Adipose tissue (tissue), 3 donors: ENCODE measurements around the gene HLA-DRA. TPM values are rescaled to one million over a fixed set of nuclear protein-coding genes. Genes with fewer than 3 reads are reported as not detected.

Source experiments
- H3K27ac ChIP-seq: one replicate; pipeline ENCODE4 v1.5.1; 2013; ENCODE audit warnings: low read depth, low read length
- WGBS, 3 donors: extraction: QIAGEN DNeasy Blood & Tissue Kit; methylation state at CpG; one replicate each; pipeline ENCODE4 v1.1.7; 2013; 5-methylcytosine and 5-hydroxymethylcytosine counted together
- polyA plus RNA-seq, 3 donors: library from polyadenylated mRNA; stranded (reverse); fragments of 200-250 nt; gene quantifications; one replicate each; pipeline ENCODE4 v1.2.3, GENCODE V29; 2013
- donor health status: healthy with polysubstance abuse.
- donor health status: Bipolar disorder and iron deficiency.
- donor health status: healthy.

The HLA-DRA gene
- polyA plus RNA-seq: 100 to 1,000 TPM in 1 of 3 donors, 10 to 100 TPM in 2; 53.2 to 220 (median 67.1) TPM

GRCh38 chr6:32439602-32440214 lies at the start of gene HLA-DRA:
Gene HLA-DRA, plus strand, starts transcription at chr6:32439887. Its CDS starts 64 bp downstream, at chr6:32439951.
- H3K27ac ChIP-seq: no peak within 1 kb of the TSS
- WGBS, 3 donors: 14 to 32% (median 20%) methylated on average over 9 of the region's 9 CpGs

DNA sequence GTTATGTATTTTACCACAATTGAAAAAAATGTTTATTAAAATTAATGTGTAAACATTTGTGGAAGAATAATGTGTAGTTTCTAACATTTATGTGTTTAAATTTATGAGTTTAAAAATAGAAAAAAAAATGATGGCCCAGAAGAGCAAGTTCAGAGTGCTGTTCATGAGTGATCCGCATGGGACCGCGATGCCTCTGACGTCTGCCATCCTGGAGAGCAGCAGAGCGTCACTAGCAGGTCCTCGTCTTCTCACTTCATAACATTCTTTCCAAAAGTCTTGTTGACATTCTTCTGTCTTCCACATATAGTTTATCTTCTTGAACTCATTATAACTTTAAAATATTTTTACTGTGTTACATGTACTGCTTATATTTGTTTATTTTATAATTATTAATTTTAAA lies 48.2 kb upstream of the HLA-DRA start:
- H3K27ac ChIP-seq: no peak overlapping the region
- WGBS, 3 donors: 87 to 97% (median 96%) methylated on average over 6 of the region's 6 CpGs

- 36 to 60% (median 58%) methylated on average over 7 of the region's 7 CpGs for WGBS, 3 donors
- no peak overlapping the region for H3K27ac ChIP-seq
Observed at GRCh38 chr6:32393665-32394420, 45.8 kb upstream of the HLA-DRA start.

DNA sequence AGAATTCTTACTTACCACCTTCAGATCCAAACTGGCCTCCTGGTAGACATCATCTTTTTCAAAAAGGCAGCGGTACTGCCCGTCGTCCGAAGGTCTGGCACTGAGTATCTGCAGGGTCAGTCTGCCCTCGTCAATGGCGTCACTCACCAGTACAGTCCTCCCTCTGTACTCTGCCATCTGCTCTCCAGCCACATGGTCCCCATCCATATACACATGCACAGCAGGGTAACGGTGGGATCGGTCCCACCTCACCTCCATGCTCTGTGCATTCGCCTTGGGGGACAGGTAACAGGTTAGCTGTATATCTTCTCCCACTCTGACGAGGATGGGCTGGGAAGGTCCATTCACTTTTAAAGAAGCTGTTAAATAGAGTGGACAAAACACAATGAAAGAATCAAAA lies 43.7 kb upstream of the HLA-DRA start:
- WGBS, 3 donors: 86 to 97% (median 96%) methylated on average over 10 of the region's 10 CpGs
- H3K27ac ChIP-seq: no peak overlapping the region

GRCh38 chr6:32397252-32397920 lies 42.3 kb upstream of the HLA-DRA start:
- WGBS, 3 donors: 71 to 85% (median 84%) methylated on average over 7 of the region's 7 CpGs
- no peak overlapping the region for H3K27ac ChIP-seq

GRCh38 chr6:32401284-32401963 lies 38.3 kb upstream of the HLA-DRA start:
- 33 to 44% (median 40%) methylated on average over 4 of the region's 4 CpGs for WGBS, 3 donors
- H3K27ac ChIP-seq: no peak overlapping the region

GRCh38 chr6:32402812-32403211 lies 36.9 kb upstream of the HLA-DRA start:
- H3K27ac ChIP-seq: no peak overlapping the region
- 49 to 76% (median 61%) methylated on average over 8 of the region's 8 CpGs for WGBS, 3 donors

- WGBS, 3 donors: 13 to 43% (median 39%) methylated on average over 1 of the region's 1 CpG
Observed at GRCh38 chr6:32405656-32406055, 34.0 kb upstream of the HLA-DRA start.

DNA sequence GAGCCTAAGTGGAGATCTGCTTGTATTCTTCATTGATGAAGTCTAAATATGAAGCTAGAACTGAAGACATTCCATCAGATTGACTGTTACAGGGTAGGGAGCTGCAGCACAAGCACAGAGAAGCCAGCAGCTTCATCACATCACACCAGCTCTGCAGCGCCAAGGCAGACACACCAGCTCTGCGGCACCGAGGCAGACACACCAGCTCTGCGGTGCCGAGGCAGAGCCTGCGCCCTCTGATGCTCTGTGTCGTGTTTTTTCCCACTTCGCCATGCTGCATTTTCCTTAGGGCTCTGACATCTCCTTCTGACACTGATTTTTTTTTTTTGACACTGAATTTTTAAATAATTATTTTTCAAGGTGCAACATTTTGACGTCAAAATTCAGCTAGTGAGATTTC lies 33.5 kb upstream of the HLA-DRA start:
- no peak overlapping the region for H3K27ac ChIP-seq
- 80 to 88% (median 80%) methylated on average over 9 of the region's 9 CpGs for WGBS, 3 donors

More at GRCh38 chr6:32405656-32406055, 34.0 kb upstream of the HLA-DRA start:
- no peak overlapping the region for H3K27ac ChIP-seq

DNA sequence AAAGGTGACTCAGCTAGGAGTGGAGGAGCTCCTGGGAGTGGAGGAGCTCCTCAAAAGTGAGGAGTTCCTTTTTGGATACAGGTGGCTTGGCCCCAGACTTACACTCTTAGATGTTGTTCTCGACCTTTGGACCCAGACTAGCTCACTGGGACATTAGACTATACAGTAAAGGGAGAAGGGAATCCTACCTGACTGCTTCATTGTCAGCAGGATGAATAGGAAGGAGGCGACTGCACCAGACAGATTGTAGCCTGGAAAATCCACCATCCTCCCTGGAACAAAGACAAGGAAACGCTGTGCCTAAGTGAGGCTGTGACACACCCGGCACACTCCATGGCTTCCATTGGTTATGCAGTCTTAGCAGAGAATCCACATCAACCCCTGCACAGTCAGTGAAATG lies 32.8 kb upstream of the HLA-DRA start, which contains the start of gene BTNL2:
Gene BTNL2 (minus strand): TSS at position 325 of the 400 bp plus-strand sequence. CDS start 58 bp downstream, at position 267.
- WGBS, 3 donors: 58 to 71% (median 61%) methylated on average over 4 of the region's 4 CpGs

DNA sequence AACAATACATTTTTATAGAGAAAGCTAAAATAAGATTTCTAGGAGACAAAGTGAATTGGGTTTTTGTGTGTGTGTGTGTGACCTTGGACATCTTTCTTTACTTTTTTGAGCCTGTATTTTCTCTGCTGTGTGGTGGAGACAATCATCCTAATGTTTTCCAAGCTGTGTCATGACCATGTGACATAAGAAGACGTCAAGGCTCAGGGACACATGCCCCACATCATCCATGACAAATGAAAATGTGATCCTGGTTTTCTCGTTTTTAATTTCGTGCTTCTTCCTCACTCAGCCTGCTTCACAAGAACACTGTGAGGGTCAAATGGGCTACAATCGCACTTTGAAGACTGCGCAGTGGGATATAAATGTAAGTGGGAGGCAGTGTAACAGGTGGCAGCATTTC lies 28.8 kb upstream of the HLA-DRA start:
- no peak overlapping the region for H3K27ac ChIP-seq
- WGBS, 3 donors: 39 to 63% (median 50%) methylated on average over 5 of the region's 5 CpGs

More for the DNA sequence above, 32.8 kb upstream of the HLA-DRA start, which contains the start of gene BTNL2:
- H3K27ac ChIP-seq: no peak within 1 kb of the TSS

DNA sequence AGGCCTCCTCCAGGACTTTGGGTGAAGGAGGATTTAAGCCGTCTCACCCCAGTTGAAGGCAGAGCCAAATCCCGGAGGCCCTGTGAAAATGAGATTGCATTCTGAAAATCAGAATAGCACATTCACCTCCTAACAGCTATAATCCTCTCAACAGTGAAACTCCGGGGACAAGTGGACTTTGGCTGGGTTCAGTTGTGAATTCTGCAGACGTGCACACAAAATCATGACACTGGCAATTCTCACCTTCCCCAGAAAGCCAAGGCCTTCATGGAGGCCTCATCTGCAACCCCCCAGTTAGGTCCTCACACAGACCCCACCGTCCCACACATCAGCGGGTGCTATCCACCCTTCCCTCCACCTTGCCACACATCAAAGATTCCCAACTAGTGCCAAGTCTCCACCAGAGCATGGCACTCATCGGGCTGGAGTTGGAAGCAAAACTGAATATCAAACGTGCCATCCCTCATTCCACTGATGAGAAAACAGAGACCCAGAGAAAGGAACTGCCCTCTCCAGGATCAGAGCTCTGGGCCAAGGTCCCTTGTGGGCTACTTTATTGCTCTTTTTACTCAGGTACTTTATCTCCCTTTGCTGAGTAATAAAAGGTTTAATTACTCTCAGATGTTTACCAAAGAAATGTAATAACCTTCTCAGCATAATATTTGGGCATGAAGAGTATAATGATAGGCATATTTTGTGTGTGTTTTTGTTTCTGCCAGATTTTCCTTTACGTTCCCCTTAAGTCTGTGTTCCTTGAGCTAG lies 27.9 kb upstream of the HLA-DRA start:
- 67 to 86% (median 81%) methylated on average over 9 of the region's 9 CpGs for WGBS, 3 donors
- no peak overlapping the region for H3K27ac ChIP-seq

DNA sequence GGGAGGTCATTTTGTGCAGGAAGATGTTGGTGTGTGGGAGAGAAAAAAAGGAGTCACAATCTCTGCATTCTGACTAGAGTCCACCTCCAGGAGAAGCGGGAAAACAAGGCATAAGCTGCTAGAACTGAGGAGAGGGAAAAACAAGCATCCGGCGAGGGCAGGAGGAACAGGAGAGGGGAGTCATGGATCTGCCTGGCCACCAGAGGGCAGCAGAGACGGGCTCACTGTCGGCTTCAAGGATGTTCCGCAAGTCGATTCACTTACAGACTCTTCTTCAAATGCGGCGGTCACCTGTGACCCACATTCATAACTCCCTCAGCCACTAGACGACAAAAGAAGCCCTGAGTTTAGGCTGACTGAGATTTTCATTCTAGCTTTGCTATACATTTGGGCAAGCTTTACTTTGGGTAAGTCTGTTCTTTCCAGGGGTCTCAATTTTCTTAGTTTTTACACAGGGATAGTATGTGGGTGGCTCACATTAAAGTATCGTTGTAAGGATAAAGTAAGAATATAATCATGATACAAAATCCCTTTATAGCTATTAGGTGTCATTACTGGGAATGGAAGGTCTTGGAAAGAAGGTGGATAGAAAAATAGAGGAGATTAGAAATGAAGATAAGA lies 26.1 kb upstream of the HLA-DRA start:
- 4 to 9% (median 5%) methylated on average over 11 of the region's 11 CpGs for WGBS, 3 donors
- H3K27ac ChIP-seq: no peak overlapping the region

DNA sequence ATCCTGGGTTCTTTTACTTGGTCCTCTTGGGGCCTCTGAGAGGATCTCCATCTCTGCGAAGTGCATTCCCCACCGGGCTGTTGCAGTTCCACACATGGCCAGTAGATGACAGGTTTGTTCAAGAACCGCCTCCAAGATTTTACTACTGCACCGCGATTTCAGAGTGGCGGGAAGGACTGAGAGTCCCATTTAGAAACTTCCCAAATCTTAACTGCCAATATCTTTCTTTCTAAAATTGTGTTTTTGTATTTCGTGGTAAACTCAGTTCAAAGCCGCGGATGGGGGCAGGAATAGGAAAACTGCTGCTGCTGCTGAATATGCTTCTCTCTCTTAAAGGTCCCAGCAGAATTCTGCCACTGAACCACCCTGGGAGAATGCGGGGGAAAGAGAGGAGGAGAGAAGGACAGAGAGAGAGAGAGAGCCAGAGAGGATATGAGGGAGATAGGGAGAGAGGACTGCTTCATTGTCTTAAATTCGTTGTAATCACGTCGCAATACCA lies 24.1 kb upstream of the HLA-DRA start:
- 6 to 13% (median 9%) methylated on average over 13 of the region's 13 CpGs for WGBS, 3 donors
- no peak overlapping the region for H3K27ac ChIP-seq

DNA sequence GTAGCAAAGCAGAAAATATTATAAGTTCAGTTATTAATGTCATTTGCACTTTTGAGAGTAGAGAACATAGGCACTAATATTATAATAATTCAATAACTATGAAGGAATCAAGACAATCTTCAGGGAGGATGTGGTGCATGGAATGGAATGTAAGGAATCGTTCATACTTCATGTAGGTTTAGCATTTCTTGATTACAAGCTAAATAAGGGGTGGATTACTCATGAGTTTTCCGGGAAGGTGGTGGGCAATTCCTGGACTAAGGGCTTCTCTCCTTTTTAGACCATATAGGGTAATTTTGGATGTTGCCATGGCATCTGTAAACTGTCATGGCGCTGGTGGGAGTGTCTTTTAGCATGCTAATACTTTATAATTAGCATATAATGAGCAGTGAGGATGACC lies 23.7 kb upstream of the HLA-DRA start:
- WGBS, 3 donors: 72 to 78% (median 73%) methylated on average over 3 of the region's 3 CpGs
- H3K27ac ChIP-seq: no peak overlapping the region

DNA sequence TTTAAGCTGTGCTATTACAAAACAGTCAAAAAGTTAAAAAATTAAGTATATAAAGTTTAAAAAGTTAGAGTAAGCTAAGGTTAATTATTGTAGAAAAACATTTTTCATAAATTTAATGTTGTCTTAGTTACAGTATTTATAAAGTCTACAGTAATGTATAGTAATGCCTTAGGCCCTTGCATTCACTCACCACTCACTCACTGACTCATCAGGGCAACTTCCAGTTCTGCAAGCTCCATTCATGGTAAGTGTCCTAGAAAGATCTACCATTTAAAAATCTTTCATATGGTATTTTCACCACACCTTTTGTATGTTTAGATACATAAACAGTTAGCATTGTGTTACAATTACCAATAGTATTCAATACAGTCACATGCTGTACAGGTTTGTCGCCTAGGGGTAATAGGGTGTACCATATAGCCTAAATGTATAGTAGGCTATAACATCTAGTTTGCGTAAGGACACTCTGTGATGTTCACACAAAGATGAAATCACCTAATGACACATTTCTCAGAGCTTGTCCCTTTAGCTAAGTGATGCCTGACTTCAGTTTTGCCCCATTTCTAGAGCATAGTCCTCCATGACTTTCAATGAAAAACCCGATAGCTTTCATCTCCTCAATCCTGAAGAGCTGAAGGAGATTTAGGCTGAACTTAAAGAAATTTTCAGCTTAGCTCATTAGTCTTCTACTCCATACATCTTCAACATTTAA lies 14.9 kb upstream of the HLA-DRA start:
- WGBS, 3 donors: 71 to 99% (median 95%) methylated on average over 3 of the region's 3 CpGs
- H3K27ac ChIP-seq: no peak overlapping the region

GRCh38 chr6:32426338-32426737 lies 13.3 kb upstream of the HLA-DRA start:
- WGBS, 3 donors: 40 to 77% (median 72%) methylated on average over 2 to 4 of the region's 4 CpGs
- no peak overlapping the region for H3K27ac ChIP-seq
